HepG2 (cell line): ENCODE measurements around the gene SNAPC3. TPM values are rescaled to one million over a fixed set of nuclear protein-coding genes. Genes with fewer than 3 reads are reported as not detected.
"Not testable (repeated sequence)": the region's sequence is repeated elsewhere in the genome, so short reads cannot be mapped to it uniquely, and the experiment has no call there.

ENCODE experiments used
- ATAC-seq: fragments of 200-7000 bp; cut with Tn5 transposase; 3 replicates; pipeline ENCODE4 v1.9.1; 2020; ENCODE audit warnings: mild to moderate bottlenecking, moderate library complexity
- BruUV-seq: library from RNA; stranded (reverse); fragments of 400-500 nt; replicated peaks from 2 replicates; lab custom pipeline; 2021; lab: Mats Ljungman, UMichigan
- CTCF ChIA-PET: fragments of 300-600 bp; formaldehyde crosslinking; extraction: SDS; loops from one replicate; lab custom pipeline; 2021; ENCODE audit warnings: low total read pairs, inconsistent platforms, low intra/inter-chr PET ratio; lab: Yijun Ruan, JAX
- POLR2A ChIA-PET: fragments of 350-600 bp; sonication (Branson Sonifier 250); formaldehyde crosslinking; loops from one replicate; lab custom pipeline; 2020; ENCODE audit warnings: antibody characterized with exemption, inconsistent platforms; lab: Yijun Ruan, JAX
- DNase-seq: peaks from one replicate; pipeline ENCODE4 v3.0.0-alpha.2; 2015; ENCODE audit warnings: low spot score
- FAIRE-seq: peaks from 3 replicates; lab custom pipeline; 2011; peaks lifted over from hg19 to GRCh38; lab: Jason Lieb, UNC
- H2AFZ ChIP-seq: one replicate; pipeline ENCODE4 v1.6.1; 2011; ENCODE audit warnings: low read length, inconsistent platforms
- H3K27ac ChIP-seq: fragments of 300-600 bp; 3 replicates; pipeline ENCODE4 v1.8.0; 2011; ENCODE audit warnings: mixed run types, mild to moderate bottlenecking, mixed read lengths, low read length, inconsistent platforms; ENCODE audit not compliant: insufficient read depth; ENCODE audit errors: extremely low read length
- H3K27me3 ChIP-seq, 2 experiments: fragments of 200-600 bp in 1 of 2; 2 replicates in 1 of 2; 3 replicates in 1 of 2; pipeline versions ENCODE4 v1.6.0 to v1.8.0; 2011; ENCODE audit warnings: low read length in 2 of 2, mild to moderate bottlenecking in 2 of 2, moderate library complexity in 2 of 2, inconsistent platforms in 1 of 2; ENCODE audit not compliant: insufficient read depth in 2 of 2, control insufficient read depth in 1 of 2
- H3K36me3 ChIP-seq, 2 experiments: fragments of 200-600 bp in 1 of 2; replicated peaks in 1 of 2; 2 replicates in 1 of 2; 3 replicates in 1 of 2; pipeline versions ENCODE4 v1.5.1 to v1.8.0; 2011; ENCODE audit warnings: low read length in 2 of 2, inconsistent platforms in 1 of 2; ENCODE audit not compliant: insufficient read depth in 2 of 2, control insufficient read depth in 1 of 2
- H3K4me1 ChIP-seq: 2 replicates; pipeline ENCODE4 v1.5.1; 2012; ENCODE audit warnings: low read length, inconsistent platforms; ENCODE audit not compliant: insufficient read depth
- H3K4me2 ChIP-seq: 2 replicates; pipeline ENCODE4 v1.6.0; 2011; ENCODE audit warnings: low read depth, low read length, inconsistent platforms
- H3K4me3 ChIP-seq, 3 experiments: fragments of 200-600 bp in 1 of 3; sonication (generic), shearing (Covaris generic) in 1 of 3; replicated peaks in 1 of 3; 2 replicates each; pipeline ENCODE4 v1.5.1; 2011 to 2016; ENCODE audit warnings: low read length in 3 of 3, inconsistent platforms in 2 of 3, low read depth in 2 of 3, mild to moderate bottlenecking in 2 of 3, control low read depth in 1 of 3, mixed read lengths in 1 of 3; ENCODE audit not compliant: insufficient read depth in 1 of 3
- H3K79me2 ChIP-seq: one replicate; pipeline ENCODE4 v1.6.1; 2011; ENCODE audit warnings: low read length, inconsistent platforms; ENCODE audit not compliant: insufficient read depth
- H3K9ac ChIP-seq: 2 replicates; pipeline ENCODE4 v1.6.0; 2011; ENCODE audit warnings: mild to moderate bottlenecking, low read depth, low read length, inconsistent platforms; ENCODE audit not compliant: insufficient read depth
- H3K9me3 ChIP-seq: 2 replicates; pipeline ENCODE4 v1.5.1; 2012; ENCODE audit warnings: mild to moderate bottlenecking, low read length
- H4K20me1 ChIP-seq: 2 replicates; pipeline ENCODE4 v1.6.0; 2011; ENCODE audit warnings: inconsistent platforms, mild to moderate bottlenecking, low read length, moderate library complexity; ENCODE audit not compliant: insufficient read depth
- FOXP4 ChIP-seq: sonication (generic); formaldehyde crosslinking; IDR thresholded peaks from 2 replicates; pipeline ENCODE4 v1.4.0; 2020; ENCODE audit warnings: missing genetic modification reagents
- ZBTB14 ChIP-seq: sonication (generic); formaldehyde crosslinking; IDR thresholded peaks from 2 replicates; pipeline ENCODE4 v1.4.0; 2020; ENCODE audit warnings: missing genetic modification reagents
- ZNF232 ChIP-seq: sonication (generic); formaldehyde crosslinking; IDR thresholded peaks from 2 replicates; pipeline ENCODE4 v1.4.0; 2020; ENCODE audit warnings: missing genetic modification reagents, borderline replicate concordance
- WGBS: methylation state at CpG from one replicate; pipeline ENCODE4 v1.1.6; 2017; ENCODE audit warnings: low lambda C conversion rate; 5-methylcytosine and 5-hydroxymethylcytosine counted together
- in situ Hi-C: cut with HindIII; loops from 2 replicates; pipeline ENCODE4 v1.10.0; 2017; ENCODE audit warnings: low pct_unique_long_range_greater_than_20kb; ENCODE audit not compliant: extremely low pct_ligation_motif_present
- intact Hi-C: fragments of 100-400 bp; cut with micrococcal nuclease; formaldehyde crosslinking; loops from one replicate; pipeline ENCODE4 v1.10.0; 2022; ENCODE audit not compliant: unreplicated experiment
- polyA plus RNA-seq, 8 experiments: library from polyadenylated mRNA; depleted of rRNA in 3 of 8; stranded (reverse) in 7 of 8; unstranded in 1 of 8; fragments of >200 nt; fragmentation: Illumina TruSeq in 4 of 8; extraction: Trizol in 4 of 8; gene quantifications; 2 replicates each; pipeline versions ENCODE4 v1.2.1 to v1.2.3, GENCODE V29; 2011 to 2016; ENCODE audit warnings: low read depth in 4 of 8, missing spikeins in 1 of 8, mixed read lengths in 1 of 8; ENCODE audit not compliant: insufficient read depth in 1 of 8
- total RNA-seq, 5 experiments: library from RNA; depleted of rRNA; stranded (reverse); fragments of >200 nt; fragmentation: Illumina TruSeq; extraction: Trizol; gene quantifications; 2 replicates each; pipeline ENCODE4 v1.2.3, GENCODE V29; 2016; ENCODE audit warnings: low read depth in 1 of 5

Gene SNAPC3
- total and polyA plus RNA-seq, 2 of the 13 experiments (the other 11 are each of a cell fraction or from before 2014, with no cell fraction given): 25.6 to 26.0 TPM

GRCh38 chr9:15377625-15378540, 44.8 kb upstream of the SNAPC3 start:
- 39% methylated on average over 4 of the region's 4 CpGs for WGBS
- DNase-seq (no peak), FAIRE-seq (no peak), ATAC-seq (no peak)
- CTCF ChIA-PET: no interaction called here
- H3K79me2 ChIP-seq: no peaks in the 10 kb centered on the region
- TF ChIP-seq ZBTB14 (no peak), ZNF232 (peak; percentile 91; the same call in 1 of the 2 replicates), FOXP4 (CRISPR knock-in tag) (no peak)
- no peak overlapping the region for H3K9ac ChIP-seq
- H4K20me1 ChIP-seq: no peaks in the 10 kb centered on the region
- POLR2A ChIA-PET: interaction anchor here (1.2 kb wide), 1 partner anchor 72 kb away, joined by 3 read pairs; no protein-coding TSS in a partner anchor
- in situ Hi-C loops (no loop called here), intact Hi-C loops (no loop called here)
- H3K4me1 ChIP-seq: peaks cover 23% of the 10 kb centered on the region
- H3K27ac ChIP-seq: no peak overlapping the region
- H3K9me3 ChIP-seq: no peaks in the 10 kb centered on the region
- no peaks in the 10 kb centered on the region for H3K36me3 ChIP-seq
- no peak overlapping the region for H3K4me3 ChIP-seq
- H3K27me3 ChIP-seq: no peaks in the 10 kb centered on the region
- no peak overlapping the region for H3K4me2 ChIP-seq
- no peak overlapping the region for H2AFZ ChIP-seq
- no TSS peak for BruUV-seq

- in situ Hi-C loops, CTCF ChIA-PET, H4K20me1 ChIP-seq, H3K4me3 ChIP-seq, H3K9me3 ChIP-seq, H3K9ac ChIP-seq, FAIRE-seq, H3K4me1 ChIP-seq, H3K4me2 ChIP-seq, DNase-seq, H3K36me3 ChIP-seq, BruUV-seq, H3K79me2 ChIP-seq, intact Hi-C loops, POLR2A ChIA-PET, H2AFZ ChIP-seq, H3K27ac ChIP-seq, ATAC-seq, H3K27me3 ChIP-seq: not testable (repeated sequence)
- 29% methylated on average over 4 of the region's 4 CpGs for WGBS
Measured at GRCh38 chr9:15379317-15379716, 43.4 kb upstream of the SNAPC3 start.

- H3K9me3 ChIP-seq, intact Hi-C loops, H4K20me1 ChIP-seq, DNase-seq, CTCF ChIA-PET, H2AFZ ChIP-seq, POLR2A ChIA-PET, ATAC-seq, H3K36me3 ChIP-seq, H3K4me3 ChIP-seq, BruUV-seq, H3K27ac ChIP-seq, H3K4me1 ChIP-seq, H3K4me2 ChIP-seq, H3K79me2 ChIP-seq, in situ Hi-C loops, FAIRE-seq, H3K27me3 ChIP-seq, H3K9ac ChIP-seq: not testable (repeated sequence)
- WGBS: 53% methylated on average over 5 of the region's 5 CpGs
Measured at GRCh38 chr9:15379888-15380287, 42.8 kb upstream of the SNAPC3 start.
